ENCODE measurements around the gene CRB3. TPM values are rescaled to one million over a fixed set of nuclear protein-coding genes. Genes with fewer than 3 reads are reported as not detected.

CRB3 gene
- total RNA-seq, 4 donors from 2014 or later = 21.5 to 245 (median 190) TPM

GRCh38 chr19:6417713-6418561 lies 46.1 kb upstream of the CRB3 start:
- peaks cover 0 to 12% (median under 1%) of the 10 kb centered on the region in 4 donors for H3K4me1 ChIP-seq
- no peak for DNase-seq
- no peaks in the 10 kb centered on the region for H3K9me3 ChIP-seq
- no peak overlapping the region for H3K4me3 ChIP-seq
- H3K27me3 ChIP-seq = no peaks in the 10 kb centered on the region
- TF ChIP-seq CTCF (IDR thresholded peaks at IDR 0.05) (peak in 3 of 6 experiments; percentile 32 to 42 (median 35)), POLR2A (IDR thresholded peaks at IDR 0.05) (no peak)
- no peak overlapping the region for H3K27ac ChIP-seq
- H3K36me3 ChIP-seq = peaks cover 0 to 82% (median 0%) of the 10 kb centered on the region in 3 donors

DNA sequence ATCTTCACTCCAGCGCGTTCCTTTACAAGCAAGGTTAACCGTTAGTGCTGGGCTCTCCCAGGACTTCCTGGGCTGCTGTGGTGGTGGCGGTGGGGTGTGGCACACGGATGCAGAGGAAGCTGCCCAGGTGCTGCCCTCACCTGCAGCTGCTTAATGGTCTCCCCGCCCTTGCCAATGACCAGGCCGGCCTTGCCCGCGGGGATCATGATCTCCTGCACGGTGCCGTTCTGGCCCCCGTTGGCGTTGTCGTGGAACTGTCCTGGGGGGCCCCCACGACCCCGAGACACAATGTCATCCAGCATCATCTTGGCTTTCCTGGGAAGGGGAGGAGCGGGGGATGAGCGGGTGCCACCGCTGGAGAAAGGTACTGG lies 45.5 kb upstream of the CRB3 start:
- Histone ChIP-seq H3K9me3 (no peaks in the 10 kb centered on the region), H3K36me3 (peaks cover 0 to 82% (median 0%) of the 10 kb centered on the region in 3 donors), H3K27ac (no peak overlapping the region), H3K27me3 (no peaks in the 10 kb centered on the region), H3K4me1 (peaks cover 0 to 12% (median 4%) of the 10 kb centered on the region in 4 donors), H3K4me3 (no peak overlapping the region)
- no peak for DNase-seq
- TF ChIP-seq CTCF (IDR thresholded peaks at IDR 0.05) (no peak), POLR2A (IDR thresholded peaks at IDR 0.05) (no peak)

DNA sequence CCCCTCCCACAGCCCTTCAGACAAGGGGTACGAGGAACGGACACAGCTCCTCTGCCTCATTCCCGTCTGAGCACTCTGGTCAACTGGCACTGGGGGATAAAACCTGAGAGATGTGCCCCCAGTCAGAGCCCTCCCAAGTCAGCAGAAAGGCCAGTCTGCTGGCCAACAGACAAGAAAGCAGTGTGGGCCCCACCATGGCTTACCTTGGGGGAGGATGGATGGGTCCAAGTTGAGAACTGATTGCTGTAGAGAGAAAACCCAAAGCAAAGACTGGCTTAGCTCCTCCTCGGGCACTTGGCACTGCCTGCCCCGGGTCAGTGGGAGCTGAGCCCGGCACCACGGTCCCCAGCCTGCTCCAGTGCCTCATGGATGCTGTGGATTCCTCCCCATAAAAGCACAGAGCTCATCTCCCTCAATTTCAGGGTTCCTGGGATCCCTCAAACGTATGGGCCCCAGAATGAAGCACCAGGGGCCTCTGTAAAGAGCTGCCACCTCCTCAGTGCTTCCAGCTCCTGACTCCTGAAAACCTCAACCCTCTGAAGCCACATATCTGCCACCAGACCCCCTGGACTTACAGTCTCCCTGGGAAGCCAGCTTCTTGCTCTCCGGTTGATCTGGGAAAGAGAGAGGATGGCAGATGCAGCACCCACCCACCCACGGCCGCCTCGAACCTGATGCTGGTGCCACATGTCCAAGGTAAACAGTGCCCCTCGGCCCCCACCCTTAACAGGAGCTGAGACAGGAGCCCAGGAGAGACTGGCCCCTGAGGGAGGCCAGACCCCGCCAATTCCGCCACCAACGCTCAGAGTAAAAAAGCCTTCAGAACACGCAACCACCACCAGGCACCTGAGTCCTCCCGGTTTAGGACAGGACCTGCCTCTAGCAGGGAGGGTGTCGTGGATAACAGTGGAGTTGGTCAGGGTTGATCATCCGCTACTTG lies 42.7 kb upstream of the CRB3 start:
- TF ChIP-seq POLR2A (IDR thresholded peaks at IDR 0.05) = no peak
- no peak for TF ChIP-seq CTCF (IDR thresholded peaks at IDR 0.05)
- Histone ChIP-seq H3K36me3 (peaks cover 0 to 57% (median 0%) of the 10 kb centered on the region in 3 donors), H3K9me3 (no peaks in the 10 kb centered on the region), H3K4me3 (no peak overlapping the region), H3K27me3 (no peaks in the 10 kb centered on the region), H3K27ac (no peak overlapping the region), H3K4me1 (peaks cover 0 to 22% (median 9%) of the 10 kb centered on the region in 4 donors)
- DNase-seq = no peak

DNA sequence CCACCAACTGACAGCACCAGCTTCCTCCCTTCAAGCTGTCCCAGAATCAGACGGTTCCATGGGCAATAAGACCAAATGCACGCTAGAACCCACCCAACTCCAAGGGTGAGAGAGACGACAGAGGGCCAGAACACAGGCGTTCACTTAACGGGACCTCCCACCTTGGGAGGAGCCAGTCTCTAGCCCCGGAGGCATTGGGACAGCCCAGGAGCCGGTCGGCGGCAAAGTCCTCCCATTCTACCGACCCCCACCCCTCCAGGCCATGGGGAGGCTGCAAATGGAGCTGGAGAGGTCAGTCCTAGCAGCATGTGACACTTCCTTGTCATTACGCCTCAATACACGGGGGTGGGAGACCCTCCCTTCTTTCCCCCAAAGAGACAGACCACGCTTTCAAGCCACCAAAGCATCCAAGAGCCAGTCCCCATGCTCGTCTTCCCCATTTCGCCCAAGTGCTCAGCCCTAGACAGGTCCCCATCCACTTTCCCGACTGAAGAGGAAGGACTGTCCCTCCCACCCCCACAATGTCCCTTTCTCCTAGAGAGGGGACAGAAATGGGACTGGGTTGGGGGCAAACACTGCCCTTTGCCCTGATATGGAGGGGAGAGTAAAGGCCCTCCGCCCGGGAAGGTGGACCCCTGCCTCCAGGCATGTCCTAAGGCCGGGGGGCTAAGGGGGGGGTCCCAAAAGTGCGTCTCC lies 40.4 kb upstream of the CRB3 start:
- Histone ChIP-seq H3K9me3 (no peaks in the 10 kb centered on the region), H3K27ac (peak overlapping the region; percentile 30 to 82 (median 78)), H3K27me3 (no peaks in the 10 kb centered on the region), H3K4me3 (peak overlapping the region; percentile 65 to 95 (median 84)), H3K36me3 (peaks cover 0 to 34% (median 0%) of the 10 kb centered on the region in 3 donors), H3K4me1 (peaks cover 0 to 22% (median 9%) of the 10 kb centered on the region in 4 donors)
- no peak for TF ChIP-seq CTCF (IDR thresholded peaks at IDR 0.05)
- TF ChIP-seq POLR2A (IDR thresholded peaks at IDR 0.05) = no peak
- DNase-seq = peak in 1 of 3 donors; percentile 62
